ENCODE data around the gene GINS2. TPM values are rescaled to one million over a fixed set of nuclear protein-coding genes. Genes with fewer than 3 reads are reported as not detected.

GINS2 gene
- total RNA-seq, 1 experiment from 2014 or later, result 12.0 TPM

Other genes with a start within 250 kb of the GINS2 start
- gene GSE1, start 75.6 kb downstream of the GINS2 start, total RNA-seq (2021; ENCODE audit: unreplicated experiment), result 97.5 TPM
- gene C16orf74, start 62.1 kb upstream of the GINS2 start, total RNA-seq (2021; ENCODE audit: unreplicated experiment), result 1.5 TPM
- gene EMC8, start 110.6 kb upstream of the GINS2 start, total RNA-seq (2021; ENCODE audit: unreplicated experiment), result 39.1 TPM
- gene COX4I1, start 110.7 kb upstream of the GINS2 start, total RNA-seq (2021; ENCODE audit: unreplicated experiment), result 429 TPM
- gene IRF8, start 210.2 kb upstream of the GINS2 start, total RNA-seq (2021; ENCODE audit: unreplicated experiment), result 0.62 TPM